NCI-H1048 (cell line): Measurements from ENCODE around the gene NEURL1.

Source experiments
- DNase-seq: peaks from one replicate; lab custom pipeline; 2025; lab: John Stamatoyannopoulos, UW

NEURL1 gene

DNA sequence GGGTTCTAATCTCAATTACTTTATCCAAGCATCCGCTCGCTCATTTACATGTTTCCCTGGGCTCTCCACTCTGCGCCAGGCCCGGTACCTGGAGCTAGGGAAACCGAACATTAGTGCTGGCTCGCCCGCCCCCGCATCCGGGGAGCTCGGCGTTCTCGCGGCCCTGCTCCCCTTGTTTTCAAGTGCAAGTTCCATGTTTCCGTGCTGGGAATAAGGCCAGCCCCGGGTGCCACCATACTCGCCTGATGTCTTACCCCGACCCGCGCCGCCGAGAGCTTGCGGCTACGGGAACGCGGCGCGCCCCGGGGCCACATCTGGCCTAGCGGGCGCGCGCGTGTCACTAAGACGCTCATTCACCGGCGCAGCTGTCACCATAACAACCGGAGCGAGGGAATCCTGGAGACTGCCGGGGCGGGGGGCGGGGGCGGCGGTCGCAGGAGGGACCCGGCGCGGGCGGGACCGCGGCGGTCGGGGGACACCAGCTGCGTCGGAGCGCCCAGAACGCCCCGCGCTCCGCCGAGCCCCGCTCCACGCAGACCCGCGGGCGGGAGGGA is at the start of gene NEURL1:
NEURL1 (plus strand) TSS at position 344 of the 554 bp plus-strand sequence. CDS start 683 bp downstream, outside the sequence.
- no peak for DNase-seq

GRCh38 chr10:103444478-103444877 is 49.0 kb upstream of the NEURL1 start:
- DNase-seq: no peak

- no peak for DNase-seq
Measured at GRCh38 chr10:103445366-103445765, 48.1 kb upstream of the NEURL1 start.

GRCh38 chr10:103445767-103446567 is 47.5 kb upstream of the NEURL1 start:
- DNase-seq: no peak

GRCh38 chr10:103447187-103447586 is 46.3 kb upstream of the NEURL1 start:
- no peak for DNase-seq

DNA sequence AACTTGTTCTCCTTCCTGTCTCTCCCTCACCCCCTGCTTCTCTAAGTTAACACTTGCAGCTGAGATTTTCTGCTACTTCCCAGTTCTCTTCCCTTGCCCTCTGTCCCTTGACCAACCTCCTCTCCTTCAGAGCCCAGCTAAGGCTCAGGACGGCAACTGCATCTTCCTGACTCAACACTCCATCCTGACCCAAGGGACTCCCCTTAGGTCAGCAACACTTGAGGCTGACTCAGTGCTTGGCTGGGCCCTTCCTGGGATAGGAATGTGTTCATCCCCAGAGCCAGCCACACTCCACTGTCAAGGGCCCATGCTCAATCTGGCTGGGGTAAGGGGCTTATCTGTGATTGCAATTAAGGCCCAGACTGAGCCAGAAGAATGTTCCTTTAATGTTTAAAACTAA is 44.8 kb upstream of the NEURL1 start:
- DNase-seq: no peak

GRCh38 chr10:103449208-103450144 is 44.0 kb upstream of the NEURL1 start:
- no peak for DNase-seq

GRCh38 chr10:103450201-103450695 is 43.3 kb upstream of the NEURL1 start:
- DNase-seq: no peak

GRCh38 chr10:103451091-103451813 is 42.3 kb upstream of the NEURL1 start:
- no peak for DNase-seq

- DNase-seq: no peak
Measured at GRCh38 chr10:103451831-103452505, 41.5 kb upstream of the NEURL1 start, which contains the start of gene CALHM2. TSS of gene CALHM2 (minus strand) at chr10:103452370. CDS start at chr10:103449941, 2,429 bp downstream.

DNA sequence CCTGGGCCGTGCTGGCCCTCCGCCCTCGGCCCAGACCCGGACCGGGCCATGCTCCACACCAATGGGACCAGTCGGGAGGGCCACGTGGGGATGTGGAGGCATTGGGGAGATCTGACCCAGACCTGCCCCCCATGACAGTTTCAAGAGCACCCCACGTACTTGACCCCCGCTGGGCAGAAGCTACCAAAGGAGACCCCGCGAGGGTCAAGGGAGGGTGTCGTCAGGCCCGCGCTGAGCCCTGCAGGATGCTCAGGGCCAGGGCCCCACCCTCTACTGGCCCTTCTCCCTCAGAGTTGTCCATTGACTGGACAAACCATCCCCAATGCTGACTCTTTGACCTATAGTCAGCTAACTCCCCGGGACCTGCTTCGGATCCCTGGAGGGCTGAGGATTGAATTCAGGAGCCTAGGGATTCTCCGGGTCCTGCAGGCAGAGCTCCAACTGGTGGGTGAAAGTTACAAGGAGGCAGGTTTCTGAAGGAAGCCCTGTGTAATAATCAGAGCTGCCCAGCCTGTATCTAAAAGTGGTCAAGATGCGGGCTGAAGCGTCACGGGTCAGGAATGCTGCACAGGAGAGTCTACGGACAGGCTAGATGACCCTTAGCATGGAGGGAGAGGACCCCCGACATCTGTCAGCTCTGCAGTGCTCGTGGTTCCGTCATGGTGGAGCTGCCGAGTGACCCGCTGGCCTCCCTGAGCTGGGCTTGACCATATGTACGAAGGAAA is 40.8 kb upstream of the NEURL1 start:
- DNase-seq: no peak

DNA sequence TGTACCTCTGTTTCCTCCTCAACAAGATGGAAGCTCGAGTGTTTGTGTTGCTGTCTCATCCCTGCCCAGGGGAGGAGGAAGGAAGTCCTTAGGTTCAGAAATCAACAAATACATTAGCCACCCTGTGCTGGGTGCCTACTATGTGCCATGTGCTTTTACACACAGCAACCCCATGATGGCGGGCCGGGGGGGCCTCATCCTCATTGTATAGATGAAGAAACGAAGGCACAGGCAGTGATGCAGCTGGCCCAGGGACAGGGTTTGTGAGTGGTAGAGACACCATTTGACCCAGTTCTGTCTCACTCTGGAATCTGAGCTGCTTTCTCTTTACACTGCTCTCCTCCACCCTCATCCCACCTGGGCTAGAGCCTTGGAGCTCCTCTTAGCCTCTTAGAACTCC is 39.5 kb upstream of the NEURL1 start:
- DNase-seq: no peak

- no peak for DNase-seq
Measured at GRCh38 chr10:103455235-103455634, 38.3 kb upstream of the NEURL1 start.

DNA sequence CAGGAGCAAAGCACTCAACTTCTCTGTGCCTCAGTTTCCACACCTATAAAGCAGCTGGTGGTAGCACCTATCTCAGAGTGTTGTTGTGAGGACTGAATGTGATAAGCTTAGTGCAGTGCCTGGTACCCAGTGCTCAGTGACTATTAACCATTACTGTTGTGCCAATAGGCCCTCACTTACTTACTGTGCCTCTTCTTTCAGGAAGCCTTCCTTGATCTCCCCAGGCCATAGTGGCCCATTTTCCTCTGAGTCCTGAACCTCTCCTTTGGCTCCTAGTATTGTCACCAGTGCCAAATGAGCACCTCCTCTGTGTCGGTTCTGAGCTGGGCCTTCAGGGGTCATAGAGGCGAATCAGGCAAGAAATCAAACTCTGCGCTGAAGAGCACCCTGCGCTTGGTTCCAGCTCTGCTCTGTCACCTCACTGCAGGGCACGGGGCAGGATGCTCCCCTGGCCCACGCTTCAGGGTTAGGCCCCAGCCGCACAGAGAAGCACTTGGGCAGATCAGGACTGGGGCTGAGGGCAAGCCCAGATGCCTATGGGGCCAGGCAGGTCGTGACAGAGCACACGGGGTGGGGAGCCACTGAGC is 37.3 kb upstream of the NEURL1 start:
- DNase-seq: no peak

DNA sequence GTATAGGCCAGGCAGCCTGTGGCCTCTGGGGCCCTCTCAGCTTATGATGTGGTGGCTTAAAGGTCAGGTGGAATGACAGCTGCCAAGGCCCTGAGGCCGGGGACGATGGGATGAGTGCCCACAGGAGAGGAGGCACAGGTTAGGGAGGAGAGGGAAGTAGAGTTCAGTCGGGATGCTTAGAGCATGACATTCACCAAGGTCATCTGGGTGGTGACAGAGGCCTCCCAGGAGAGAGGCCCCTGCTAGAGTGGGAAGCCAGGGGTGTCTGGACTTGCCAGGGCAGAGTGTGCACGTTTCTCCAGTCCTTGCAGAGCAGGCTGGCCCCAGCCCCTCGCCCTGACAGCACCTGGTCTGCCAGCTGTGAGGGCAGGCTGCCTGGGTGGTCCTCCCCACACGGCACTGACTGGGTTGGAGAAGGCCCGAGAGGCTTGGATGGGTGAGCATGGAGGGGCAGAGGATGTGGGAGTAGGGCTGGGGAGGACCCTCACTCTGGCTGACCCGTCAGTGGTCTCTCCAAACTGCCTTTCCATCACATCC is 36.3 kb upstream of the NEURL1 start:
- DNase-seq: no peak

GRCh38 chr10:103457896-103458583 is 35.5 kb upstream of the NEURL1 start:
- no peak for DNase-seq

DNA sequence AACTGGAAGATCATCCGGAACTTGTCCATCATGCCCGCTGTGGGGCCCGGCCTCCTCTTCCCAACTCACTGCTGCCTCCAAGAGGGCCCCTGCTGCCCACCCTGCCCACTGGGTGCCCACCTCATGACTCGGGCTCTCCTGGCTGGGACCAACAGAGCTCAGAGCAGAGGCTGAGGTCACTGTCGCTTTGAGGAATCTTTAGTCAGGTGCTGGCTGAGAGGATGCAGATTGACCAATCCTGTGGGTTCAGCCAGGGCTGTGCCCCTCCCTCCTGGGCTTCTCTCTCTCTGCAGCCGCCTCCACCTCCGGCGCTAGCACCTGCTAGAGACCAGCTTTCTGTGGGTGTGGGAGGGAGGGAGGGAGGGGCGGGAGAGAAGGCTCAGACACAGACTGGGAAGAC is 34.8 kb upstream of the NEURL1 start, which contains the start of gene CALHM1:
CALHM1 (minus strand) TSS at position 181 of the 400 bp plus-strand sequence; CDS start at position 32, 149 bp downstream.
- no peak for DNase-seq

DNA sequence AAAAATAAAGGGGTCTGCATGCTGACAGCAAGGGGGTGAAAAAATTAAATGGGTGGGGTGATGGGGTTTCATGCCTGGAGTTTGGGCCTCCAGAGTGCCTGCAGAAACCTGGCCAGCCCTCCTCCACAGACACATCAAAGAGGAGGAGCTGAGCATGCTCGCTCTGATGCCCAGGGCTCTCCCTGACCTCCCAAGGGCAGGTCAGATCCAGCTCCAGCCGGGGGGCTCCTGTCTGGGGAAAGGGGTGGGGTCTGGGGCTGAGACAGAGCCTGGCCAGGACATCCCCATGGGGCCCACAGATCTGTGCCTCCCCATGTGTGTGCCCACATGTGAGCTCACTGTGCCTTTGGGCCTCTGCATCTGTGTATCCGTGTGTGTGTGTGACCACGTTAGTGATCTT is 33.9 kb upstream of the NEURL1 start:
- DNase-seq: no peak

GRCh38 chr10:103463499-103463898 is 30.0 kb upstream of the NEURL1 start:
- no peak for DNase-seq
